ENCODE results near the gene SH3BP4.

The SH3BP4 gene

GRCh38 chr2:234950730-234951663, 820 bp upstream of the SH3BP4 start:
- no peak overlapping the region for H3K27ac ChIP-seq (ENCODE audit: low read depth, low read length)
- H3K4me3 ChIP-seq (ENCODE audit: low read length) = no peak overlapping the region
- H4K20me1 ChIP-seq (ENCODE audit: control insufficient read depth, insufficient read depth, low read depth, low read length) = no peaks in the 10 kb centered on the region
- H3K9me2 ChIP-seq (replicated peaks; ENCODE audit: control insufficient read depth, low read length) = no peaks in the 10 kb centered on the region
- H3K27me3 ChIP-seq (ENCODE audit: control insufficient read depth, low read length) = no peaks in the 10 kb centered on the region
- H3K79me2 ChIP-seq (ENCODE audit: control insufficient read depth, low read length) = no peaks in the 10 kb centered on the region
- no peak for TF ChIP-seq EZH2phosphoT487 (IDR thresholded peaks at IDR 0.05; ENCODE audit: borderline replicate concordance, low read length)
- no peaks in the 10 kb centered on the region for H3F3A ChIP-seq (ENCODE audit: control insufficient read depth, insufficient read depth)
- no peaks in the 10 kb centered on the region for H3K4me1 ChIP-seq (ENCODE audit: control insufficient read depth, low read length)
- H3K36me3 ChIP-seq (ENCODE audit: control insufficient read depth, low read length) = no peaks in the 10 kb centered on the region
- H3K9me3 ChIP-seq (ENCODE audit: control insufficient read depth, insufficient read depth, low read length) = no peaks in the 10 kb centered on the region
- no peak overlapping the region for H3K4me2 ChIP-seq (ENCODE audit: low read length)

GRCh38 chr2:234952270-234953115, 676 bp downstream of the SH3BP4 start:
- no peak overlapping the region for H3K27ac ChIP-seq (ENCODE audit: low read depth, low read length)
- no peaks in the 10 kb centered on the region for H3K4me1 ChIP-seq (ENCODE audit: control insufficient read depth, low read length)
- H3K4me3 ChIP-seq (ENCODE audit: low read length) = no peak overlapping the region
- no peaks in the 10 kb centered on the region for H3F3A ChIP-seq (ENCODE audit: control insufficient read depth, insufficient read depth)
- H3K27me3 ChIP-seq (ENCODE audit: control insufficient read depth, low read length) = no peaks in the 10 kb centered on the region
- no peak overlapping the region for H3K4me2 ChIP-seq (ENCODE audit: low read length)
- H3K79me2 ChIP-seq (ENCODE audit: control insufficient read depth, low read length) = no peaks in the 10 kb centered on the region
- H3K36me3 ChIP-seq (ENCODE audit: control insufficient read depth, low read length) = no peaks in the 10 kb centered on the region
- H3K9me2 ChIP-seq (replicated peaks; ENCODE audit: control insufficient read depth, low read length) = no peaks in the 10 kb centered on the region
- H3K9me3 ChIP-seq (ENCODE audit: control insufficient read depth, insufficient read depth, low read length) = no peaks in the 10 kb centered on the region
- TF ChIP-seq EZH2phosphoT487 (IDR thresholded peaks at IDR 0.05; ENCODE audit: borderline replicate concordance, low read length) (no peak), CTCF (IDR thresholded peaks at IDR 0.05; ENCODE audit: low read depth, low read length, poor library complexity, severe bottlenecking) (no peak)
- H4K20me1 ChIP-seq (ENCODE audit: control insufficient read depth, insufficient read depth, low read depth, low read length) = no peaks in the 10 kb centered on the region

DNA sequence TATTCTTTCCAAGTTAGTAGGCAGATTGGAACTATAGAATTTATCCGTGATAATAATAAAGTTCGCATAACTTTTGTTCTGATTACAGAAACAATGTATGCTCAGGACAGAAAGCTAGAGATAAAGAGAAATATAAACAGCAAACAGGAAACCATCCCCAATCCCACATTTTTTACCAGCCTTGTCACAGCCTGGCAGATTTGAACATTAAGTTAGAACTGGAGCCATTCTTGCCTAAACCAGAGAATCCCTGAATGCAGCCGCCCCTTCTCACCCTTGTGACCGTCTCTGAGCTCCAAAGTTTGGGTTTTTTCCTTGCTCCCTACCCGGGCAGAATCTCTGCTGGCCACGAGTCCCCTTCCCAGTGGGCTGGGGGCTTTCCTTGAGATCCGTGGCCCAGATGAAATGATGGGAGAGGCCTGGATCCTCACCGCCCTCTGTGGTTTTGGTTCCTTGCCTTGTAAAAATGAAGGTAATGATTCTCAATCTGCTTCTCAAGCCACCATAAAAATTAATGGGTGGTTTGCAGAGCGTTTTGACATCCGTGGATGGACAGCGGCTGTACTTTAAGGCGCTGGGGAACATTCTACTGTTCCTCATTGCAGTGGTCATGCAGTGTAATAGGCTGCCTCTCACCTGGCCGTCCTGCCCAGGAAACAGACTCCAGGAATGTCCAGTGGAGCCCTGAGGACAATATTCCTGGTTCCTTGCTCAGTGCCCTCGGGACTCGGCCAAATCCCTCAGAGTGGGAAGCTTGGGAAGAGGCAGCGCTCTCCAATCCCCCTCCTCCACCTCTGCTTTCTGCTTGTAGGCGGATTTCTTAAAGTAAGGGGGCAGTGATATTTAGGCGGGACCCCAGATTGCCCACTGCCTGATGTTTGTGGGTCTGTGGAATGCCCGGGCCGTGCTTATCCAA, 1.6 kb downstream of the SH3BP4 start:
- Histone ChIP-seq H3K36me3 (ENCODE audit: control insufficient read depth, low read length) (no peaks in the 10 kb centered on the region), H3K27me3 (ENCODE audit: control insufficient read depth, low read length) (no peaks in the 10 kb centered on the region), H3K27ac (ENCODE audit: low read depth, low read length) (no peak overlapping the region), H3K9me3 (ENCODE audit: control insufficient read depth, insufficient read depth, low read length) (no peaks in the 10 kb centered on the region), H3K4me2 (ENCODE audit: low read length) (no peak overlapping the region), H3K4me1 (ENCODE audit: control insufficient read depth, low read length) (no peaks in the 10 kb centered on the region), H3K4me3 (ENCODE audit: low read length) (no peak overlapping the region), H4K20me1 (ENCODE audit: control insufficient read depth, insufficient read depth, low read depth, low read length) (no peaks in the 10 kb centered on the region), H3K79me2 (ENCODE audit: control insufficient read depth, low read length) (no peaks in the 10 kb centered on the region), H3K9me2 (replicated peaks; ENCODE audit: control insufficient read depth, low read length) (no peaks in the 10 kb centered on the region), H3F3A (ENCODE audit: control insufficient read depth, insufficient read depth) (no peaks in the 10 kb centered on the region)
- no peak for TF ChIP-seq EZH2phosphoT487 (IDR thresholded peaks at IDR 0.05; ENCODE audit: borderline replicate concordance, low read length)
- TF ChIP-seq CTCF (IDR thresholded peaks at IDR 0.05; ENCODE audit: low read depth, low read length, poor library complexity, severe bottlenecking) = no peak
